PC-9 (cell line): ENCODE results near the gene STX18. TPM values are rescaled to one million over a fixed set of nuclear protein-coding genes. Genes with fewer than 3 reads are reported as not detected.

Experiments used
- BruUV-seq: library from RNA; stranded (reverse); fragments of 400-500 nt; replicated peaks from 2 replicates; lab custom pipeline; 2021; lab: Mats Ljungman, UMichigan
- CTCF ChIA-PET: fragments of 300-600 bp; sonication (Branson Sonifier 250); formaldehyde crosslinking; loops from one replicate; lab custom pipeline; 2022; ENCODE audit warnings: antibody characterized with exemption; lab: Charles Lee
- POLR2A ChIA-PET: fragments of 300-600 bp; sonication (Branson Sonifier 250); formaldehyde crosslinking; loops from one replicate; lab custom pipeline; 2022; ENCODE audit warnings: antibody characterized with exemption; ENCODE audit not compliant: unreplicated experiment; lab: Charles Lee
- DNase-seq, 2 experiments: peaks; one replicate each; pipeline versions ENCODE4 v3.0.0 to v3.0.0-alpha.2; 2015 to 2022; ENCODE audit warnings: mixed read lengths in 1 of 2
- H2AFZ ChIP-seq: fragments of 200-600 bp; sonication (generic); 2 replicates; pipeline ENCODE4 v1.8.1; 2017; ENCODE audit warnings: antibody characterized with exemption
- H3F3A ChIP-seq: fragments of 200-600 bp; sonication (generic); 2 replicates; pipeline ENCODE4 v1.8.1; 2017; ENCODE audit warnings: antibody characterized with exemption, mild to moderate bottlenecking, low read depth; ENCODE audit not compliant: insufficient read depth
- H3K27ac ChIP-seq: fragments of 200-600 bp; sonication (generic); 2 replicates; pipeline ENCODE4 v1.6.1; 2016; ENCODE audit warnings: mixed run types
- H3K27me3 ChIP-seq: fragments of 200-600 bp; sonication (generic); 2 replicates; pipeline ENCODE4 v1.6.1; 2016; ENCODE audit warnings: low read depth, mixed run types; ENCODE audit not compliant: insufficient read depth
- H3K36me3 ChIP-seq: fragments of 200-600 bp; sonication (generic); 2 replicates; pipeline ENCODE4 v1.6.1; 2016; ENCODE audit warnings: low read depth, mixed run types
- H3K4me1 ChIP-seq: fragments of 200-600 bp; sonication (generic); replicated peaks from 2 replicates; pipeline ENCODE4 v1.6.1; 2016; ENCODE audit warnings: mixed run types; ENCODE audit not compliant: insufficient read depth
- H3K4me2 ChIP-seq: fragments of 200-600 bp; sonication (generic); 2 replicates; pipeline ENCODE4 v1.6.1; 2017; ENCODE audit warnings: mixed run types
- H3K4me3 ChIP-seq: fragments of 200-600 bp; sonication (generic); 2 replicates; pipeline ENCODE4 v1.6.1; 2016; ENCODE audit warnings: mixed run types
- H3K79me2 ChIP-seq: fragments of 200-600 bp; sonication (generic); 2 replicates; pipeline ENCODE4 v1.6.1; 2017; ENCODE audit warnings: low read depth, mixed run types
- H3K9me2 ChIP-seq: fragments of 200-600 bp; sonication (generic); 2 replicates; pipeline ENCODE4 v1.8.1; 2017; ENCODE audit warnings: mild to moderate bottlenecking; ENCODE audit not compliant: insufficient read depth
- H3K9me3 ChIP-seq: fragments of 200-600 bp; sonication (generic); 2 replicates; pipeline ENCODE4 v1.8.1; 2016; ENCODE audit warnings: low read depth; ENCODE audit not compliant: insufficient read depth
- H4K20me1 ChIP-seq: fragments of 200-600 bp; sonication (generic); 2 replicates; pipeline ENCODE4 v1.8.1; 2017; ENCODE audit not compliant: insufficient read depth
- CTCF ChIP-seq: fragments of 200-600 bp; sonication (generic); conservative IDR thresholded peaks from 2 replicates; pipeline ENCODE4 v1.6.1; 2017; ENCODE audit warnings: mixed run types, antibody characterized with exemption, mild to moderate bottlenecking, moderate library complexity
- EZH2 ChIP-seq: fragments of 200-600 bp; sonication (generic); IDR thresholded peaks from 2 replicates; pipeline ENCODE4 v1.8.0; 2017; ENCODE audit warnings: antibody characterized with exemption, low read depth
- intact Hi-C: fragments of 100-400 bp; cut with micrococcal nuclease; formaldehyde crosslinking; loops from one replicate; pipeline ENCODE4 v1.10.0; 2022; ENCODE audit not compliant: unreplicated experiment
- total RNA-seq: library from RNA; stranded (reverse); gene quantifications from 2 replicates; pipeline ENCODE4 v1.2.3, GENCODE V29; 2021

STX18 gene
- total RNA-seq, 1 experiment from 2014 or later = 30.5 TPM

- no peaks in the 10 kb centered on the region for H4K20me1 ChIP-seq
- H3K4me3 ChIP-seq = no peak overlapping the region
- no peak overlapping the region for H3K4me2 ChIP-seq
- TF ChIP-seq CTCF = no peak
- no peak for TF ChIP-seq EZH2
- no TSS peak for BruUV-seq
- ChIA-PET POLR2A (no interaction called here), CTCF (no interaction called here)
- no peaks in the 10 kb centered on the region for H3K36me3 ChIP-seq
- H3K27ac ChIP-seq = no peak overlapping the region
- H3K27me3 ChIP-seq = peaks cover 46% of the 10 kb centered on the region
- intact Hi-C loops = no loop called here
- no peaks in the 10 kb centered on the region for H3K9me2 ChIP-seq
- H2AFZ ChIP-seq = no peak overlapping the region
- H3K9me3 ChIP-seq = no peaks in the 10 kb centered on the region
- no peaks in the 10 kb centered on the region for H3K79me2 ChIP-seq
- no peaks in the 10 kb centered on the region for H3F3A ChIP-seq
- no peak for DNase-seq
- H3K4me1 ChIP-seq = no peaks in the 10 kb centered on the region
Observed at GRCh38 chr4:4405358-4405962, 136.4 kb downstream of the STX18 start.

- Histone ChIP-seq H3K4me3 (no peak overlapping the region), H3K36me3 (no peaks in the 10 kb centered on the region), H2AFZ (no peak overlapping the region), H3K79me2 (no peaks in the 10 kb centered on the region), H3F3A (no peaks in the 10 kb centered on the region), H3K4me2 (no peak overlapping the region), H3K27me3 (peaks cover 55% of the 10 kb centered on the region), H3K4me1 (no peaks in the 10 kb centered on the region), H3K27ac (no peak overlapping the region), H3K9me3 (no peaks in the 10 kb centered on the region), H4K20me1 (no peaks in the 10 kb centered on the region), H3K9me2 (no peaks in the 10 kb centered on the region)
- ChIA-PET POLR2A (no interaction called here), CTCF (no interaction called here)
- no TSS peak for BruUV-seq
- TF ChIP-seq EZH2 = no peak
- no peak for TF ChIP-seq CTCF
- intact Hi-C loops = no loop called here
- DNase-seq = no peak
Observed at GRCh38 chr4:4402966-4403365, 138.9 kb downstream of the STX18 start.

GRCh38 chr4:4401036-4401435, 140.8 kb downstream of the STX18 start:
- no peak for TF ChIP-seq EZH2
- TF ChIP-seq CTCF = no peak

More at GRCh38 chr4:4401036-4401435, 140.8 kb downstream of the STX18 start:
- intact Hi-C loops = no loop called here
- Histone ChIP-seq H3F3A (no peaks in the 10 kb centered on the region), H3K4me3 (no peak overlapping the region), H3K9me2 (no peaks in the 10 kb centered on the region), H2AFZ (no peak overlapping the region), H3K27me3 (peaks cover 55% of the 10 kb centered on the region), H3K4me2 (no peak overlapping the region), H3K79me2 (no peaks in the 10 kb centered on the region), H3K36me3 (no peaks in the 10 kb centered on the region), H4K20me1 (no peaks in the 10 kb centered on the region), H3K27ac (no peak overlapping the region), H3K4me1 (no peaks in the 10 kb centered on the region), H3K9me3 (no peaks in the 10 kb centered on the region)
- ChIA-PET POLR2A (no interaction called here), CTCF (no interaction called here)
- BruUV-seq = no TSS peak
- DNase-seq = no peak
